Panc1 (cell line): ENCODE measurements around the gene PHF24. TPM values are rescaled to one million over a fixed set of nuclear protein-coding genes. Genes with fewer than 3 reads are reported as not detected.

Source experiments
- ATAC-seq: fragments of 200-7000 bp; cut with Tn5 transposase; 2 replicates; pipeline ENCODE4 v1.9.1; 2020; ENCODE audit warnings: mild to moderate bottlenecking, moderate library complexity
- BruUV-seq: library from RNA; stranded (reverse); fragments of 400-500 nt; replicated peaks from 2 replicates; lab custom pipeline; 2021; lab: Mats Ljungman, UMichigan
- CTCF ChIA-PET: fragments of 300-600 bp; sonication (Branson Sonifier 250); formaldehyde crosslinking; loops from one replicate; lab custom pipeline; 2022; ENCODE audit warnings: antibody characterized with exemption; lab: Charles Lee
- POLR2A ChIA-PET: fragments of 300-600 bp; sonication (Branson Sonifier 250); formaldehyde crosslinking; loops from one replicate; lab custom pipeline; 2022; ENCODE audit warnings: antibody characterized with exemption; lab: Charles Lee
- DNase-seq: peaks from one replicate; pipeline ENCODE4 v3.0.0-alpha.2; 2010; ENCODE audit warnings: low read depth, low spot score
- H3K27ac ChIP-seq: 2 replicates; pipeline ENCODE4 v1.5.1; 2011; ENCODE audit warnings: mild to moderate bottlenecking, low read length, inconsistent platforms
- H3K27me3 ChIP-seq: fragments of 200-500 bp; sonication (Bioruptor generic); 2 replicates; pipeline ENCODE4 v1.6.0; 2014; ENCODE audit warnings: low read length, inconsistent platforms; ENCODE audit not compliant: control insufficient read depth, insufficient read depth
- H3K36me3 ChIP-seq: fragments of 200-500 bp; sonication (Bioruptor generic); 2 replicates; pipeline ENCODE4 v1.5.1; 2014; ENCODE audit warnings: inconsistent platforms, mild to moderate bottlenecking, low read length, moderate library complexity; ENCODE audit not compliant: control insufficient read depth, insufficient read depth
- H3K4me1 ChIP-seq: 2 replicates; pipeline ENCODE4 v1.5.1; 2011; ENCODE audit warnings: inconsistent platforms, mild to moderate bottlenecking, low read length, moderate library complexity; ENCODE audit not compliant: control insufficient read depth, insufficient read depth
- H3K4me3 ChIP-seq, 2 experiments: 2 replicates each; pipeline ENCODE4 v1.5.1; 2011 to 2012; ENCODE audit warnings: low read depth in 2 of 2, low read length in 2 of 2, mild to moderate bottlenecking in 2 of 2, inconsistent platforms in 1 of 2, moderate library complexity in 1 of 2
- H3K9me3 ChIP-seq: fragments of 200-500 bp; sonication (Bioruptor generic); 2 replicates; pipeline ENCODE4 v1.5.1; 2014; ENCODE audit warnings: low read depth, mild to moderate bottlenecking, inconsistent platforms, low read length, moderate library complexity; ENCODE audit not compliant: control insufficient read depth, insufficient read depth
- POLR2AphosphoS5 ChIP-seq: IDR thresholded peaks from 2 replicates; pipeline ENCODE4 v1.6.1; 2012; ENCODE audit warnings: mild to moderate bottlenecking, low read depth, low read length, moderate library complexity
- REST ChIP-seq, 2 experiments: IDR thresholded peaks; 2 replicates each; pipeline ENCODE4 v1.6.1; 2011 to 2012; ENCODE audit warnings: low read depth in 2 of 2, control low read depth in 1 of 2, low read length in 1 of 2, mild to moderate bottlenecking in 1 of 2, moderate library complexity in 1 of 2; ENCODE audit not compliant: insufficient read depth in 1 of 2
- SIN3A ChIP-seq: IDR thresholded peaks from 2 replicates; pipeline ENCODE4 v1.6.1; 2012; ENCODE audit warnings: low read depth, mild to moderate bottlenecking, low read length, moderate library complexity, borderline replicate concordance; ENCODE audit not compliant: insufficient read depth
- TCF7L2 ChIP-seq: IDR thresholded peaks from 2 replicates; pipeline ENCODE4 v1.6.1; 2011; ENCODE audit warnings: mild to moderate bottlenecking, low read depth, low read length, inconsistent platforms
- in situ Hi-C: cut with HindIII; loops from 2 replicates; pipeline ENCODE4 v1.10.0; 2016; ENCODE audit warnings: low sequenced_read_pairs, low pct_unique_long_range_greater_than_20kb
- intact Hi-C: fragments of 100-400 bp; cut with micrococcal nuclease; formaldehyde crosslinking; loops from one replicate; pipeline ENCODE4 v1.10.0; 2022; ENCODE audit not compliant: unreplicated experiment
- total RNA-seq: library from RNA; stranded (reverse); gene quantifications from one replicate; pipeline ENCODE4 v1.2.1, GENCODE V29; 2021; ENCODE audit not compliant: unreplicated experiment
- TF ChIP-seq, protein P1 (sequence below): fragments of 450-650 bp; IDR thresholded peaks from 2 replicates; pipeline ENCODE4 v1.5.1; 2017; ENCODE audit warnings: mild to moderate bottlenecking

Gene PHF24
- total RNA-seq, 1 experiment from 2014 or later: 0.08 TPM

- in situ Hi-C loops (no loop called here), intact Hi-C loops (no loop called here)
- Histone ChIP-seq H3K36me3 (no peaks in the 10 kb centered on the region), H3K27me3 (no peaks in the 10 kb centered on the region), H3K4me3 (no peak overlapping the region), H3K4me1 (peaks cover 16% of the 10 kb centered on the region), H3K9me3 (no peaks in the 10 kb centered on the region), H3K27ac (no peak overlapping the region)
- no peak for DNase-seq
- TF ChIP-seq SIN3A: no peak
- no peak for TF ChIP-seq REST (IDR thresholded peaks at IDR 0.05; ENCODE audit: insufficient read depth in 1 of 2, low read depth in 2 of 2, low read length in 1 of 2)
- TF ChIP-seq, protein P1, sequence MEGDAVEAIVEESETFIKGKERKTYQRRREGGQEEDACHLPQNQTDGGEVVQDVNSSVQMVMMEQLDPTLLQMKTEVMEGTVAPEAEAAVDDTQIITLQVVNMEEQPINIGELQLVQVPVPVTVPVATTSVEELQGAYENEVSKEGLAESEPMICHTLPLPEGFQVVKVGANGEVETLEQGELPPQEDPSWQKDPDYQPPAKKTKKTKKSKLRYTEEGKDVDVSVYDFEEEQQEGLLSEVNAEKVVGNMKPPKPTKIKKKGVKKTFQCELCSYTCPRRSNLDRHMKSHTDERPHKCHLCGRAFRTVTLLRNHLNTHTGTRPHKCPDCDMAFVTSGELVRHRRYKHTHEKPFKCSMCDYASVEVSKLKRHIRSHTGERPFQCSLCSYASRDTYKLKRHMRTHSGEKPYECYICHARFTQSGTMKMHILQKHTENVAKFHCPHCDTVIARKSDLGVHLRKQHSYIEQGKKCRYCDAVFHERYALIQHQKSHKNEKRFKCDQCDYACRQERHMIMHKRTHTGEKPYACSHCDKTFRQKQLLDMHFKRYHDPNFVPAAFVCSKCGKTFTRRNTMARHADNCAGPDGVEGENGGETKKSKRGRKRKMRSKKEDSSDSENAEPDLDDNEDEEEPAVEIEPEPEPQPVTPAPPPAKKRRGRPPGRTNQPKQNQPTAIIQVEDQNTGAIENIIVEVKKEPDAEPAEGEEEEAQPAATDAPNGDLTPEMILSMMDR: no peak
- TF ChIP-seq TCF7L2: no peak
- no peak for TF ChIP-seq POLR2AphosphoS5
- ATAC-seq: no peak
- POLR2A ChIA-PET: no interaction called here
- BruUV-seq: no TSS peak
- CTCF ChIA-PET: no interaction called here
These were observed 41.5 kb downstream of the PHF24 start for GRCh38 chr9:34999576-34999975.

DNA sequence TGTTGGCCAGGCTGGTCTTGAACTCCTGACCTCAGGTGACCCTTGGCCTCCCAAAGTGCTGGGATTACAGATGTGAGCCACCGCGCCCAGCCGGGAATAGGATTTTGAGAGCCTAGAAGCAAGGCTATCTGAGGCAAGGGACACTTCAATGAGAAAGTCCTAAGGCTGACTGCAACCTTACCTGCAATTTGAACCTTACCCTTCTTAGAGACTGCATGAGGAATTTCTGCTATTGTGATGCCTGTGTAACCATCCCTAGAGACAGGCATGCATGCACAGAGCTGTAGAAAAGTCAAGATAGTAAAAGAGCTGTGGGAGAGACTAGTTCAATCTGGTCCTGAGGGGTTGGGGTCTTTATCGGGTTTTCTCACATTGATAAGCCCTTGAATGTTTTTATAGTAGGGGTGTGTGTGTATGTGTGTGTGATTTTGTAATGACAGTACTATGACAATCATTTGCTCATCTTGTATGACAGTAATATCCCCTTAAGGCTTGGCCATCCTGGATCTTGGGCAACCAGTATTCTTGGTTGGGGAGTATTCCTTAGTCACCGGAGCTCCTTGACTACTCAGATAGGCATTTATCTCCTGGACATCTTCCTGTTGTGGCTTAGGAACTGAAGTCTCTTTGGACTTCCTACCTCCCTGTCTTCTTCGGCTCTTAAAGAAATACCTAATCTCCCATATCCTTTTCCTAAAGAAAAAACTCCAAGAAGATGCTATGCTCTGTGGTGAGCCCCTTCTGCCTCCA lies 42.6 kb downstream of the PHF24 start:
- Histone ChIP-seq H3K27me3 (no peaks in the 10 kb centered on the region), H3K36me3 (no peaks in the 10 kb centered on the region), H3K27ac (no peak overlapping the region), H3K4me1 (peaks cover 7% of the 10 kb centered on the region; the same call in 1 of the 2 replicates), H3K9me3 (no peaks in the 10 kb centered on the region), H3K4me3 (no peak overlapping the region)
- in situ Hi-C loops: no loop called here
- no peak for TF ChIP-seq SIN3A
- TF ChIP-seq, protein P1: no peak
- no peak for TF ChIP-seq REST (IDR thresholded peaks at IDR 0.05; ENCODE audit: insufficient read depth in 1 of 2, low read depth in 2 of 2, low read length in 1 of 2)
- TF ChIP-seq TCF7L2: no peak
- TF ChIP-seq POLR2AphosphoS5: no peak
- intact Hi-C loops: no loop called here
- ChIA-PET CTCF (interaction anchor here (0.6 kb wide), 1 partner anchor 11 kb away, joined by 5 read pairs; the partner anchor contains the start of gene DNAJB5), POLR2A (no interaction called here)
- DNase-seq: no peak
- ATAC-seq: no peak
- BruUV-seq: no TSS peak
